Caco-2 (cell line): ENCODE measurements around the gene JPH3. TPM values are rescaled to one million over a fixed set of nuclear protein-coding genes. Genes with fewer than 3 reads are reported as not detected.

Experiments
- BruUV-seq: library from RNA; stranded (reverse); fragments of 400-500 nt; replicated peaks from 2 replicates; lab custom pipeline; 2021; lab: Mats Ljungman, UMichigan
- CTCF ChIA-PET: fragments of 300-600 bp; sonication (Branson Sonifier 250); formaldehyde crosslinking; loops from one replicate; lab custom pipeline; 2022; ENCODE audit warnings: antibody characterized with exemption; lab: Charles Lee
- POLR2A ChIA-PET: fragments of 300-600 bp; sonication (Branson Sonifier 250); formaldehyde crosslinking; loops from one replicate; lab custom pipeline; 2022; ENCODE audit warnings: antibody characterized with exemption; lab: Charles Lee
- DNase-seq, 2 experiments: peaks; one replicate each; pipeline versions ENCODE4 v3.0.0 to v3.0.0-alpha.2; 2020 to 2022
- H3K27me3 ChIP-seq: replicated peaks from 2 replicates; pipeline ENCODE4 v1.6.0; 2011; ENCODE audit warnings: low read length; ENCODE audit not compliant: control insufficient read depth, insufficient read depth
- H3K36me3 ChIP-seq: 2 replicates; pipeline ENCODE4 v1.5.1; 2011; ENCODE audit warnings: low read length; ENCODE audit not compliant: control insufficient read depth, insufficient read depth
- H3K4me1 ChIP-seq: fragments of 250-450 bp; sonication (Bioruptor Pico); 2 replicates; pipeline ENCODE4 v1.5.1; 2020; ENCODE audit warnings: mild to moderate bottlenecking
- H3K4me3 ChIP-seq: 2 replicates; pipeline ENCODE4 v1.5.1; 2011; ENCODE audit warnings: low read depth, mild to moderate bottlenecking, control low read depth, low read length
- H3K9me3 ChIP-seq: fragments of 250-450 bp; sonication (Bioruptor Pico); 2 replicates; pipeline ENCODE4 v1.5.1; 2020; ENCODE audit warnings: mild to moderate bottlenecking, moderate library complexity
- H3K27ac Mint-ChIP-seq: one replicate; pipeline ENCODE4 v1.8.0; 2022; ENCODE audit warnings: mixed read lengths; ENCODE audit not compliant: unreplicated experiment
- H3K27me3 Mint-ChIP-seq: one replicate; pipeline ENCODE4 v1.8.0; 2022; ENCODE audit warnings: mixed read lengths; ENCODE audit not compliant: insufficient read depth, unreplicated experiment
- H3K36me3 Mint-ChIP-seq: one replicate; pipeline ENCODE4 v1.8.0; 2022; ENCODE audit warnings: mild to moderate bottlenecking, mixed read lengths; ENCODE audit not compliant: insufficient read depth, unreplicated experiment
- H3K4me1 Mint-ChIP-seq: one replicate; pipeline ENCODE4 v1.8.0; 2022; ENCODE audit warnings: low read depth, mixed read lengths; ENCODE audit not compliant: unreplicated experiment
- H3K4me3 Mint-ChIP-seq: one replicate; pipeline ENCODE4 v1.8.0; 2022; ENCODE audit warnings: mild to moderate bottlenecking, moderate library complexity, mixed read lengths; ENCODE audit not compliant: unreplicated experiment
- H3K9me3 Mint-ChIP-seq: one replicate; pipeline ENCODE4 v1.8.0; 2022; ENCODE audit warnings: mixed read lengths; ENCODE audit not compliant: unreplicated experiment
- intact Hi-C: fragments of 100-400 bp; cut with micrococcal nuclease; formaldehyde crosslinking; loops from one replicate; pipeline ENCODE4 v1.10.0; 2022; ENCODE audit not compliant: unreplicated experiment
- total RNA-seq: library from RNA; stranded (reverse); gene quantifications from 2 replicates; pipeline ENCODE4 v1.2.3, GENCODE V29; 2022
- TF ChIP-seq, protein P1 (sequence below), 2 experiments: fragments of 200-600 bp in 1 of 2; IDR thresholded peaks; 1 replicate in 1 of 2; 2 replicates in 1 of 2; pipeline versions ENCODE4 v1.5.1 to v1.8.0; 2011 to 2022; ENCODE audit warnings: antibody characterized with exemption in 1 of 2, control low read depth in 1 of 2, inconsistent platforms in 1 of 2, low read depth in 1 of 2, low read length in 1 of 2, mild to moderate bottlenecking in 1 of 2, moderate library complexity in 1 of 2; ENCODE audit not compliant: insufficient read depth in 1 of 2, severe bottlenecking in 1 of 2, unreplicated experiment in 1 of 2

JPH3 gene
- total RNA-seq, 1 experiment from 2014 or later = 4.8 TPM

DNA sequence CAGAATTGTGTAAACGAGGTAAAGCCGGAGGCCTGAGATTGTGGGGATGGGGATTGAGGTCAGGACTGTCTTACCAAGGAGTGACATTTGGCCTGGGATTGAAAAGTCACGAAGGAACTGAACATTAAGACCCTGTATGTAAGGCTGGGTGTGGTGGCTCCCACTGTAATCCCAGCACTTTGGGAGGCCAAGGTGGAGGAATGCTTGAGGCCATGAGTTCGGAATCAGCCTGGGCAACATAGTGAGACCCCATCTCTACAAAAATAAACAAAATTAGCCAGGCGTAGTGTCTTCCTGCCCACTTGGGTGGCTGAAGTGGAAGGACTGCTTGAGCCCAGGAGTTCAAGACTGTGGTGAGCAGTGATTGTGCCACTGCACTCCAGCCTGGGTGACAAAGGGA, 75.5 kb downstream of the JPH3 start:
- no peaks in the 10 kb centered on the region for H3K9me3 Mint-ChIP-seq
- CTCF ChIA-PET = no interaction called here
- TF ChIP-seq, protein P1, sequence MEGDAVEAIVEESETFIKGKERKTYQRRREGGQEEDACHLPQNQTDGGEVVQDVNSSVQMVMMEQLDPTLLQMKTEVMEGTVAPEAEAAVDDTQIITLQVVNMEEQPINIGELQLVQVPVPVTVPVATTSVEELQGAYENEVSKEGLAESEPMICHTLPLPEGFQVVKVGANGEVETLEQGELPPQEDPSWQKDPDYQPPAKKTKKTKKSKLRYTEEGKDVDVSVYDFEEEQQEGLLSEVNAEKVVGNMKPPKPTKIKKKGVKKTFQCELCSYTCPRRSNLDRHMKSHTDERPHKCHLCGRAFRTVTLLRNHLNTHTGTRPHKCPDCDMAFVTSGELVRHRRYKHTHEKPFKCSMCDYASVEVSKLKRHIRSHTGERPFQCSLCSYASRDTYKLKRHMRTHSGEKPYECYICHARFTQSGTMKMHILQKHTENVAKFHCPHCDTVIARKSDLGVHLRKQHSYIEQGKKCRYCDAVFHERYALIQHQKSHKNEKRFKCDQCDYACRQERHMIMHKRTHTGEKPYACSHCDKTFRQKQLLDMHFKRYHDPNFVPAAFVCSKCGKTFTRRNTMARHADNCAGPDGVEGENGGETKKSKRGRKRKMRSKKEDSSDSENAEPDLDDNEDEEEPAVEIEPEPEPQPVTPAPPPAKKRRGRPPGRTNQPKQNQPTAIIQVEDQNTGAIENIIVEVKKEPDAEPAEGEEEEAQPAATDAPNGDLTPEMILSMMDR (IDR thresholded peaks at IDR 0.05; ENCODE audit: insufficient read depth in 1 of 2, low read depth in 1 of 2, low read length in 1 of 2, severe bottlenecking in 1 of 2, unreplicated experiment in 1 of 2) = no peak
- H3K4me3 Mint-ChIP-seq = no peak overlapping the region
- Histone ChIP-seq H3K27me3 (no peaks in the 10 kb centered on the region), H3K4me1 (no peaks in the 10 kb centered on the region), H3K9me3 (no peaks in the 10 kb centered on the region), H3K4me3 (no peak overlapping the region), H3K36me3 (no peaks in the 10 kb centered on the region)
- DNase-seq = no peak
- POLR2A ChIA-PET = no interaction called here
- no peaks in the 10 kb centered on the region for H3K4me1 Mint-ChIP-seq
- BruUV-seq = no TSS peak
- no peaks in the 10 kb centered on the region for H3K36me3 Mint-ChIP-seq
- no peak overlapping the region for H3K27ac Mint-ChIP-seq
- H3K27me3 Mint-ChIP-seq = peaks cover 14% of the 10 kb centered on the region
- intact Hi-C loops = no loop called here

GRCh38 chr16:87678618-87679017, 76.3 kb downstream of the JPH3 start:
- no peaks in the 10 kb centered on the region for H3K9me3 Mint-ChIP-seq
- DNase-seq = no peak
- POLR2A ChIA-PET = no interaction called here
- Histone ChIP-seq H3K27me3 (no peaks in the 10 kb centered on the region), H3K36me3 (no peaks in the 10 kb centered on the region), H3K4me1 (no peaks in the 10 kb centered on the region), H3K4me3 (no peak overlapping the region), H3K9me3 (no peaks in the 10 kb centered on the region)
- CTCF ChIA-PET = no interaction called here
- no peak overlapping the region for H3K27ac Mint-ChIP-seq
- intact Hi-C loops = no loop called here
- H3K4me1 Mint-ChIP-seq = no peaks in the 10 kb centered on the region
- no peak overlapping the region for H3K4me3 Mint-ChIP-seq
- H3K27me3 Mint-ChIP-seq = peaks cover 14% of the 10 kb centered on the region
- H3K36me3 Mint-ChIP-seq = no peaks in the 10 kb centered on the region
- TF ChIP-seq, protein P1 (IDR thresholded peaks at IDR 0.05; ENCODE audit: insufficient read depth in 1 of 2, low read depth in 1 of 2, low read length in 1 of 2, severe bottlenecking in 1 of 2, unreplicated experiment in 1 of 2) = no peak
- no TSS peak for BruUV-seq

DNA sequence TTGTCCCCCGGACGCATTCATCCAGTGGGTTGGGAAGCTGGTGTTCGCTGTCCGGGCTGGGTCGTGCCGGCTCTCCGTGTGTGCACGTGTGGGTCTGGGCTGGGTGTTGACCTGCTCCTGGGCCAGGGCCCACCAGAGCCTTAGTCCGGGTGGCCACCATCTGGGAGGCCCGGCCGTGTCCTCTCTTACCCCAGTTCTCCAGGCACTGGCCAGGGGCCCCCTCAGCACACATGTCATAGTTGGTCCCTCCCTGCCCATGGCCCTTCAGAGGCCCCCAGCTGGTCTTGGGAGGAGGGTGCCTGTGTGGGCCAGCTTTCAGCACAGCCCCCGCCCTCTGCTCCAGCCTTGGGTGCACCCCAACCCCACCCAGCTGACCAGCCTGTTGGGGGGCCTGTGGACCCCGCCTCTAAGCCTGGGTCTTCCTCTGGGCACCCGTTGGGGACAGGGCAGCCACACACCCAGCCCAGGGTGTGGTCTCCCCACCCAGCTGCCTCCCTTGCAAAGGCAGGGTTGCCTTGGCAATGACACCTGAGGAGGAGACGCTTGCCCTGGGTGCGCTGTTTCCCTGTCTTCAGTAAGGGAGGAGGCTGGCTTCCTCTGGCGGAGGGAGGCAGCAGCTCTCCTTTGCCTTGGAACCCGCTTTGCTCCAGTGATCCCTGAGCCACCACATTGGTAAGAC, 77.4 kb downstream of the JPH3 start:
- POLR2A ChIA-PET = no interaction called here
- no peak overlapping the region for H3K27ac Mint-ChIP-seq

More for the DNA sequence above, 77.4 kb downstream of the JPH3 start:
- Mint-ChIP-seq H3K4me1 (no peaks in the 10 kb centered on the region), H3K9me3 (no peaks in the 10 kb centered on the region), H3K36me3 (no peaks in the 10 kb centered on the region), H3K27me3 (peaks cover 14% of the 10 kb centered on the region), H3K4me3 (no peak overlapping the region)
- Histone ChIP-seq H3K4me1 (no peaks in the 10 kb centered on the region), H3K9me3 (no peaks in the 10 kb centered on the region), H3K27me3 (no peaks in the 10 kb centered on the region), H3K4me3 (no peak overlapping the region), H3K36me3 (no peaks in the 10 kb centered on the region)
- intact Hi-C loops = no loop called here
- CTCF ChIA-PET = interaction anchor here (0.6 kb wide), 2 partner anchors 65 to 89 kb away, joined by 3 to 4 read pairs; no protein-coding TSS in a partner anchor
- DNase-seq = no peak
- TF ChIP-seq, protein P1 (IDR thresholded peaks at IDR 0.05; ENCODE audit: insufficient read depth in 1 of 2, low read depth in 1 of 2, low read length in 1 of 2, severe bottlenecking in 1 of 2, unreplicated experiment in 1 of 2) = no peak
- BruUV-seq = no TSS peak
